Adipocyte (in vitro differentiated cells): ENCODE data around the gene C2CD4A.

Experiments used
- DNase-seq: peaks from one replicate; pipeline ENCODE4 v3.0.0-alpha.2; 2015; ENCODE audit warnings: low read depth
- H3K27me3 ChIP-seq: replicated peaks from 2 replicates; pipeline ENCODE4 v1.7.0; 2013; ENCODE audit warnings: mild to moderate bottlenecking, low read length, moderate library complexity; ENCODE audit not compliant: control insufficient read depth, insufficient read depth
- H3K36me3 ChIP-seq: 2 replicates; pipeline ENCODE4 v1.7.0; 2013; ENCODE audit warnings: low read length, mild to moderate bottlenecking, moderate library complexity; ENCODE audit not compliant: control insufficient read depth, insufficient read depth, severe bottlenecking
- H3K4me1 ChIP-seq: 2 replicates; pipeline ENCODE4 v1.7.0; 2013; ENCODE audit warnings: mild to moderate bottlenecking, low read length, moderate library complexity; ENCODE audit not compliant: control insufficient read depth, insufficient read depth
- H3K4me3 ChIP-seq: 2 replicates; pipeline ENCODE4 v1.7.0; 2013; ENCODE audit warnings: mild to moderate bottlenecking, low read length, moderate library complexity
- H3K9ac ChIP-seq: 2 replicates; pipeline ENCODE4 v1.7.0; 2013; ENCODE audit warnings: mild to moderate bottlenecking, low read length, moderate library complexity
- H3K9me3 ChIP-seq: 2 replicates; pipeline ENCODE4 v1.7.0; 2013; ENCODE audit warnings: mild to moderate bottlenecking, low read length, moderate library complexity; ENCODE audit not compliant: control insufficient read depth

C2CD4A gene

GRCh38 chr15:62119874-62120273 lies 53.1 kb downstream of the C2CD4A start:
- Histone ChIP-seq H3K4me3 (peak overlapping the region; percentile 69), H3K9ac (no peak overlapping the region), H3K27me3 (no peaks in the 10 kb centered on the region), H3K4me1 (peaks cover 19% of the 10 kb centered on the region), H3K36me3 (no peaks in the 10 kb centered on the region), H3K9me3 (no peaks in the 10 kb centered on the region)
- no peak for DNase-seq
